AG04450 (cell line): ENCODE data around the gene SCGB2B2. TPM values are rescaled to one million over a fixed set of nuclear protein-coding genes. Genes with fewer than 3 reads are reported as not detected.

Experiments used
- CTCF ChIA-PET: fragments of 300-600, 350-600 bp; formaldehyde crosslinking; extraction: SDS; loops from one replicate; lab custom pipeline; 2022; ENCODE audit warnings: antibody characterized with exemption, inconsistent platforms; lab: Charles Lee
- POLR2A ChIA-PET: fragments of 350-600 bp; formaldehyde crosslinking; extraction: SDS; loops from one replicate; lab custom pipeline; 2021; ENCODE audit warnings: antibody characterized with exemption, inconsistent platforms; lab: Yijun Ruan, JAX
- DNase-seq: peaks from one replicate; pipeline ENCODE4 v3.0.0-alpha.2; 2011; ENCODE audit warnings: low read depth, low spot score
- H3K27ac ChIP-seq: one replicate; pipeline ENCODE4 v1.5.1; 2012; ENCODE audit warnings: low read depth, low read length, control low read depth
- H3K27me3 ChIP-seq: one replicate; pipeline ENCODE4 v1.6.0; 2012; ENCODE audit warnings: low read length; ENCODE audit not compliant: control insufficient read depth, insufficient read depth
- H3K4me3 ChIP-seq: 2 replicates; pipeline ENCODE4 v1.5.1; 2011; ENCODE audit warnings: mild to moderate bottlenecking, low read depth, low read length, control low read depth
- H3K9me3 ChIP-seq: 2 replicates; pipeline ENCODE4 v1.5.1; 2012; ENCODE audit warnings: low read length; ENCODE audit not compliant: control insufficient read depth, insufficient read depth
- polyA plus RNA-seq: library from polyadenylated mRNA; depleted of rRNA; stranded (reverse); fragments of >200 nt; gene quantifications from 2 replicates; pipeline ENCODE4 v1.2.3, GENCODE V29; 2011
- TF ChIP-seq, protein P1 (sequence below): IDR thresholded peaks from 2 replicates; pipeline ENCODE4 v1.5.1; 2011; ENCODE audit warnings: low read depth, low read length, control low read depth, inconsistent platforms

The SCGB2B2 gene
- polyA plus RNA-seq, 1 experiment: 0.21 TPM

DNA sequence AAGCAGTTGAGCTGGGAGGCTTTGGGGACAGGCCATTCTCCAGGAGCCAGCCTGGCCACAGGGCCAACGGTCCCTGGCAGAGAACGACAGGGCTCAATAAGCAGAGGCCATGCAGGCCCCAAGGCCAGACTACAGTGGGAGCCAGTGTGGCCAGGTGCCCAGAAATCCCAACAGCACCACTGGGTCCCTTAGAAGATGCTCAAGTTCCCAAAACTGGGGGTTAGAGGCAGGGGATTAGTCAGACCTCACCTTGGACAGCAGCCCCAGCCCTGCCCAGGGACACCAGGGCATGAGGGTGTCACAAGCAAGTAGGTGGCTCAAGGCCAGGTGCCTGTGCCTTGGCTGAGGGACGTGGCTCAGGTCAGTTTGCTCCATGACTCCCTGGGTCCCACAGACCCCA lies 12.8 kb downstream of the SCGB2B2 start:
- H3K9me3 ChIP-seq: peaks cover 16% of the 10 kb centered on the region; the same call in 1 of the 2 replicates
- H3K27me3 ChIP-seq: no peaks in the 10 kb centered on the region
- DNase-seq: no peak
- ChIA-PET POLR2A (no interaction called here), CTCF (no interaction called here)
- H3K27ac ChIP-seq: no peak overlapping the region
- H3K4me3 ChIP-seq: no peak overlapping the region
- TF ChIP-seq, protein P1, sequence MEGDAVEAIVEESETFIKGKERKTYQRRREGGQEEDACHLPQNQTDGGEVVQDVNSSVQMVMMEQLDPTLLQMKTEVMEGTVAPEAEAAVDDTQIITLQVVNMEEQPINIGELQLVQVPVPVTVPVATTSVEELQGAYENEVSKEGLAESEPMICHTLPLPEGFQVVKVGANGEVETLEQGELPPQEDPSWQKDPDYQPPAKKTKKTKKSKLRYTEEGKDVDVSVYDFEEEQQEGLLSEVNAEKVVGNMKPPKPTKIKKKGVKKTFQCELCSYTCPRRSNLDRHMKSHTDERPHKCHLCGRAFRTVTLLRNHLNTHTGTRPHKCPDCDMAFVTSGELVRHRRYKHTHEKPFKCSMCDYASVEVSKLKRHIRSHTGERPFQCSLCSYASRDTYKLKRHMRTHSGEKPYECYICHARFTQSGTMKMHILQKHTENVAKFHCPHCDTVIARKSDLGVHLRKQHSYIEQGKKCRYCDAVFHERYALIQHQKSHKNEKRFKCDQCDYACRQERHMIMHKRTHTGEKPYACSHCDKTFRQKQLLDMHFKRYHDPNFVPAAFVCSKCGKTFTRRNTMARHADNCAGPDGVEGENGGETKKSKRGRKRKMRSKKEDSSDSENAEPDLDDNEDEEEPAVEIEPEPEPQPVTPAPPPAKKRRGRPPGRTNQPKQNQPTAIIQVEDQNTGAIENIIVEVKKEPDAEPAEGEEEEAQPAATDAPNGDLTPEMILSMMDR: no peak

GRCh38 chr19:34662919-34663318 lies 14.0 kb downstream of the SCGB2B2 start:
- CTCF ChIA-PET: no interaction called here
- Histone ChIP-seq H3K27ac (no peak overlapping the region), H3K4me3 (no peak overlapping the region), H3K9me3 (peaks cover 11% of the 10 kb centered on the region; the same call in 1 of the 2 replicates), H3K27me3 (no peaks in the 10 kb centered on the region)
- POLR2A ChIA-PET: no interaction called here
- TF ChIP-seq, protein P1: peak; percentile 21; the same call in 1 of the 2 replicates
- no peak for DNase-seq

- DNase-seq: no peak
- H3K27me3 ChIP-seq: no peaks in the 10 kb centered on the region
- TF ChIP-seq, protein P1: no peak
- CTCF ChIA-PET: interaction anchor here (1.0 kb wide), 1 partner anchor 21 kb away, joined by 6 read pairs; no protein-coding TSS in a partner anchor
- H3K27ac ChIP-seq: no peak overlapping the region
- H3K9me3 ChIP-seq: peaks cover 1% of the 10 kb centered on the region; the same call in 1 of the 2 replicates
- no peak overlapping the region for H3K4me3 ChIP-seq
- POLR2A ChIA-PET: interaction anchor here (1.2 kb wide), 1 partner anchor 16 kb away, joined by 3 read pairs; the partner anchor contains the start of gene ZNF302
Measured at GRCh38 chr19:34661357-34661756, 15.6 kb downstream of the SCGB2B2 start.

GRCh38 chr19:34655651-34656050 lies 21.3 kb downstream of the SCGB2B2 start:
- Histone ChIP-seq H3K27ac (no peak overlapping the region), H3K9me3 (no peaks in the 10 kb centered on the region), H3K4me3 (no peak overlapping the region), H3K27me3 (no peaks in the 10 kb centered on the region)
- no peak for DNase-seq
- TF ChIP-seq, protein P1: no peak
- ChIA-PET POLR2A (no interaction called here), CTCF (interaction anchor here (5.0 kb wide), 1 partner anchor 17 kb away, joined by 22 read pairs; no protein-coding TSS in a partner anchor)

DNA sequence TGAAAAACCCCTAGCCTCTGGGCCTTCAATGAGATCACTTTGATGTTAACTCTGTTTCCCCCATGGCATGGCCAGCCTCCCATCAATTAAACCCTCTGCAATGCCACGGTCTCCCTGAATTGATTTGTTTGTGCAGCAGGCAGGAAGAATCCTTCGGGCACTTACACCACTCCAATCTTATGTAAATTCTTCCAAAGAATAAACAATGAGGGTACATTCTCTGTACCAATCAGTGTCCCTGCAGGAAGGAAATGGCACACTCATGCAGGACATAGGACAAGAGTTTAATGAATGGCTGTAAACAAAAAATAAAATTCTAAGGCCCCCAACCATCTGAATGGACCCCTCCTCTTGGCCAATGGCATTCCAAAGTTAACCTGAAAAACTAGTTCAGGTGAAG lies 22.2 kb downstream of the SCGB2B2 start:
- TF ChIP-seq, protein P1: no peak
- no peak for DNase-seq
- Histone ChIP-seq H3K4me3 (no peak overlapping the region), H3K27ac (no peak overlapping the region), H3K27me3 (no peaks in the 10 kb centered on the region), H3K9me3 (no peaks in the 10 kb centered on the region; the same call in 1 of the 2 replicates)
- CTCF ChIA-PET: interaction anchor here (5.0 kb wide), 1 partner anchor 16 kb away, joined by 22 read pairs; no protein-coding TSS in a partner anchor
- POLR2A ChIA-PET: no interaction called here
